Measurements from ENCODE around the gene LRRC63.

Gene LRRC63

GRCh38 chr13:46171217-46171616 is 40.5 kb upstream of the LRRC63 start:
- Histone ChIP-seq H3K4me2 (ENCODE audit: low read length) (no peak overlapping the region), H2BK120ac (ENCODE audit: low read depth, low read length) (no peak overlapping the region), H3K4me1 (ENCODE audit: control insufficient read depth, low read depth, low read length) (peaks cover 14% of the 10 kb centered on the region), H2BK15ac (replicated peaks; ENCODE audit: low read depth) (no peak overlapping the region), H4K5ac (ENCODE audit: low read length) (no peak overlapping the region), H2BK5ac (ENCODE audit: low read length) (no peak overlapping the region), H3K36me3 (ENCODE audit: control insufficient read depth, insufficient read depth, low read length) (no peaks in the 10 kb centered on the region), H3K4ac (ENCODE audit: low read depth, low read length) (no peak overlapping the region), H3K23ac (ENCODE audit: low read length) (no peak overlapping the region), H3K56ac (ENCODE audit: low read length) (no peak overlapping the region), H3K79me2 (ENCODE audit: control insufficient read depth, insufficient read depth, low read length) (no peaks in the 10 kb centered on the region), H3K27ac (ENCODE audit: low read depth, low read length) (no peak overlapping the region), H3K9ac (ENCODE audit: low read length) (no peak overlapping the region), H3K4me3 (ENCODE audit: low read length) (no peak overlapping the region), H4K8ac (ENCODE audit: low read depth, low read length) (no peak overlapping the region), H3K27me3 (ENCODE audit: insufficient read depth, low read length, poor library complexity) (no peaks in the 10 kb centered on the region), H2AK5ac (ENCODE audit: low read length) (no peak overlapping the region), H3K18ac (ENCODE audit: low read length) (no peak overlapping the region), H3K79me1 (ENCODE audit: low read length) (no peaks in the 10 kb centered on the region)
- WGBS (ENCODE audit: extremely low coverage, insufficient coverage, low lambda C conversion rate): no CpG with 5 or more reads among the region's 4 CpGs
- DNase-seq: no peak

- H3K4me1 ChIP-seq (ENCODE audit: control insufficient read depth, low read depth, low read length): peaks cover 14% of the 10 kb centered on the region
- H3K27me3 ChIP-seq (ENCODE audit: insufficient read depth, low read length, poor library complexity): no peaks in the 10 kb centered on the region
- H3K79me1 ChIP-seq (ENCODE audit: low read length): no peaks in the 10 kb centered on the region
- no peak overlapping the region for H3K18ac ChIP-seq (ENCODE audit: low read length)
- H2BK5ac ChIP-seq (ENCODE audit: low read length): no peak overlapping the region
- H2BK120ac ChIP-seq (ENCODE audit: low read depth, low read length): no peak overlapping the region
- no peak overlapping the region for H3K4me3 ChIP-seq (ENCODE audit: low read length)
- H3K4me2 ChIP-seq (ENCODE audit: low read length): no peak overlapping the region
- no peak overlapping the region for H3K23ac ChIP-seq (ENCODE audit: low read length)
- H3K56ac ChIP-seq (ENCODE audit: low read length): no peak overlapping the region
- WGBS (ENCODE audit: extremely low coverage, insufficient coverage, low lambda C conversion rate): no CpG with 5 or more reads among the region's 7 CpGs
- no peaks in the 10 kb centered on the region for H3K79me2 ChIP-seq (ENCODE audit: control insufficient read depth, insufficient read depth, low read length)
- H3K27ac ChIP-seq (ENCODE audit: low read depth, low read length): no peak overlapping the region
- no peak overlapping the region for H2AK5ac ChIP-seq (ENCODE audit: low read length)
- no peak overlapping the region for H4K8ac ChIP-seq (ENCODE audit: low read depth, low read length)
- no peak overlapping the region for H2BK15ac ChIP-seq (replicated peaks; ENCODE audit: low read depth)
- H4K5ac ChIP-seq (ENCODE audit: low read length): no peak overlapping the region
- H3K36me3 ChIP-seq (ENCODE audit: control insufficient read depth, insufficient read depth, low read length): no peaks in the 10 kb centered on the region
- DNase-seq: no peak
- H3K9ac ChIP-seq (ENCODE audit: low read length): no peak overlapping the region
- no peak overlapping the region for H3K4ac ChIP-seq (ENCODE audit: low read depth, low read length)
Measured at GRCh38 chr13:46171739-46172138, 40.0 kb upstream of the LRRC63 start.

- peak; percentile 26 for DNase-seq
- Histone ChIP-seq H3K9ac (ENCODE audit: low read length) (no peak overlapping the region), H3K18ac (ENCODE audit: low read length) (no peak overlapping the region), H3K4me1 (ENCODE audit: control insufficient read depth, low read depth, low read length) (peaks cover 11% of the 10 kb centered on the region), H3K4ac (ENCODE audit: low read depth, low read length) (no peak overlapping the region), H2BK120ac (ENCODE audit: low read depth, low read length) (no peak overlapping the region), H4K8ac (ENCODE audit: low read depth, low read length) (no peak overlapping the region), H2BK5ac (ENCODE audit: low read length) (no peak overlapping the region), H3K27ac (ENCODE audit: low read depth, low read length) (no peak overlapping the region), H2BK15ac (replicated peaks; ENCODE audit: low read depth) (no peak overlapping the region), H3K79me1 (ENCODE audit: low read length) (no peaks in the 10 kb centered on the region), H3K27me3 (ENCODE audit: insufficient read depth, low read length, poor library complexity) (no peaks in the 10 kb centered on the region), H3K23ac (ENCODE audit: low read length) (no peak overlapping the region), H4K5ac (ENCODE audit: low read length) (no peak overlapping the region), H3K79me2 (ENCODE audit: control insufficient read depth, insufficient read depth, low read length) (no peaks in the 10 kb centered on the region), H3K36me3 (ENCODE audit: control insufficient read depth, insufficient read depth, low read length) (no peaks in the 10 kb centered on the region), H3K4me2 (ENCODE audit: low read length) (no peak overlapping the region), H3K4me3 (ENCODE audit: low read length) (no peak overlapping the region), H3K56ac (ENCODE audit: low read length) (no peak overlapping the region), H2AK5ac (ENCODE audit: low read length) (no peak overlapping the region)
- WGBS (ENCODE audit: extremely low coverage, insufficient coverage, low lambda C conversion rate): no CpG with 5 or more reads among the region's 6 CpGs
Measured at GRCh38 chr13:46172531-46172991, 39.2 kb upstream of the LRRC63 start.

- WGBS (ENCODE audit: extremely low coverage, insufficient coverage, low lambda C conversion rate): no CpG with 5 or more reads among the region's 2 CpGs
- Histone ChIP-seq H2BK120ac (ENCODE audit: low read depth, low read length) (no peak overlapping the region), H3K4me3 (ENCODE audit: low read length) (no peak overlapping the region), H3K23ac (ENCODE audit: low read length) (no peak overlapping the region), H3K4me1 (ENCODE audit: control insufficient read depth, low read depth, low read length) (peaks cover 11% of the 10 kb centered on the region), H3K4me2 (ENCODE audit: low read length) (no peak overlapping the region), H3K9ac (ENCODE audit: low read length) (no peak overlapping the region), H3K27me3 (ENCODE audit: insufficient read depth, low read length, poor library complexity) (no peaks in the 10 kb centered on the region), H2BK15ac (replicated peaks; ENCODE audit: low read depth) (no peak overlapping the region), H3K4ac (ENCODE audit: low read depth, low read length) (no peak overlapping the region), H3K36me3 (ENCODE audit: control insufficient read depth, insufficient read depth, low read length) (no peaks in the 10 kb centered on the region), H3K56ac (ENCODE audit: low read length) (no peak overlapping the region), H4K5ac (ENCODE audit: low read length) (no peak overlapping the region), H3K27ac (ENCODE audit: low read depth, low read length) (no peak overlapping the region), H3K79me2 (ENCODE audit: control insufficient read depth, insufficient read depth, low read length) (no peaks in the 10 kb centered on the region), H3K79me1 (ENCODE audit: low read length) (no peaks in the 10 kb centered on the region), H2AK5ac (ENCODE audit: low read length) (no peak overlapping the region), H3K18ac (ENCODE audit: low read length) (no peak overlapping the region), H2BK5ac (ENCODE audit: low read length) (no peak overlapping the region), H4K8ac (ENCODE audit: low read depth, low read length) (no peak overlapping the region)
- DNase-seq: no peak
Measured at GRCh38 chr13:46173656-46174055, 38.1 kb upstream of the LRRC63 start.

GRCh38 chr13:46176756-46177155 is 35.0 kb upstream of the LRRC63 start:
- H3K9ac ChIP-seq (ENCODE audit: low read length): no peak overlapping the region

GRCh38 chr13:46178143-46178542 is 33.6 kb upstream of the LRRC63 start:
- H3K23ac ChIP-seq (ENCODE audit: low read length): no peak overlapping the region
- no peaks in the 10 kb centered on the region for H3K79me1 ChIP-seq (ENCODE audit: low read length)
- no peak overlapping the region for H2AK5ac ChIP-seq (ENCODE audit: low read length)
- no peaks in the 10 kb centered on the region for H3K4me1 ChIP-seq (ENCODE audit: control insufficient read depth, low read depth, low read length)
- no peak overlapping the region for H3K4me2 ChIP-seq (ENCODE audit: low read length)
- H3K27me3 ChIP-seq (ENCODE audit: insufficient read depth, low read length, poor library complexity): no peaks in the 10 kb centered on the region
- no peaks in the 10 kb centered on the region for H3K36me3 ChIP-seq (ENCODE audit: control insufficient read depth, insufficient read depth, low read length)
- H3K79me2 ChIP-seq (ENCODE audit: control insufficient read depth, insufficient read depth, low read length): no peaks in the 10 kb centered on the region
- no peak for DNase-seq
- no peak overlapping the region for H2BK15ac ChIP-seq (replicated peaks; ENCODE audit: low read depth)
- no peak overlapping the region for H4K5ac ChIP-seq (ENCODE audit: low read length)
- no CpG with 5 or more reads among the region's 5 CpGs for WGBS (ENCODE audit: extremely low coverage, insufficient coverage, low lambda C conversion rate)
- H4K8ac ChIP-seq (ENCODE audit: low read depth, low read length): no peak overlapping the region
- H2BK5ac ChIP-seq (ENCODE audit: low read length): no peak overlapping the region
- H3K27ac ChIP-seq (ENCODE audit: low read depth, low read length): no peak overlapping the region
- no peak overlapping the region for H3K4me3 ChIP-seq (ENCODE audit: low read length)
- H3K9ac ChIP-seq (ENCODE audit: low read length): no peak overlapping the region
- H3K4ac ChIP-seq (ENCODE audit: low read depth, low read length): no peak overlapping the region
- no peak overlapping the region for H3K56ac ChIP-seq (ENCODE audit: low read length)
- H3K18ac ChIP-seq (ENCODE audit: low read length): no peak overlapping the region
- no peak overlapping the region for H2BK120ac ChIP-seq (ENCODE audit: low read depth, low read length)

More at GRCh38 chr13:46176756-46177155, 35.0 kb upstream of the LRRC63 start:
- H3K56ac ChIP-seq (ENCODE audit: low read length): no peak overlapping the region
- no peak overlapping the region for H3K27ac ChIP-seq (ENCODE audit: low read depth, low read length)
- H3K23ac ChIP-seq (ENCODE audit: low read length): no peak overlapping the region
- H3K18ac ChIP-seq (ENCODE audit: low read length): no peak overlapping the region
- no peak overlapping the region for H2AK5ac ChIP-seq (ENCODE audit: low read length)
- no peak for DNase-seq
- H4K5ac ChIP-seq (ENCODE audit: low read length): no peak overlapping the region
- no peak overlapping the region for H4K8ac ChIP-seq (ENCODE audit: low read depth, low read length)
- H2BK120ac ChIP-seq (ENCODE audit: low read depth, low read length): no peak overlapping the region
- no peak overlapping the region for H3K4ac ChIP-seq (ENCODE audit: low read depth, low read length)
- H3K4me3 ChIP-seq (ENCODE audit: low read length): no peak overlapping the region
- no peaks in the 10 kb centered on the region for H3K27me3 ChIP-seq (ENCODE audit: insufficient read depth, low read length, poor library complexity)
- H3K36me3 ChIP-seq (ENCODE audit: control insufficient read depth, insufficient read depth, low read length): no peaks in the 10 kb centered on the region
- no peak overlapping the region for H2BK15ac ChIP-seq (replicated peaks; ENCODE audit: low read depth)
- H2BK5ac ChIP-seq (ENCODE audit: low read length): no peak overlapping the region
- no peak overlapping the region for H3K4me2 ChIP-seq (ENCODE audit: low read length)
- no peaks in the 10 kb centered on the region for H3K79me2 ChIP-seq (ENCODE audit: control insufficient read depth, insufficient read depth, low read length)
- WGBS (ENCODE audit: extremely low coverage, insufficient coverage, low lambda C conversion rate): 100% methylated on average over 1 of the region's 3 CpGs
- H3K79me1 ChIP-seq (ENCODE audit: low read length): no peaks in the 10 kb centered on the region
- no peaks in the 10 kb centered on the region for H3K4me1 ChIP-seq (ENCODE audit: control insufficient read depth, low read depth, low read length)

All from mesendoderm (in vitro differentiated cells).